GM21360 (cell line): ENCODE results near the gene PFKFB1.
"Not testable (repeated sequence)": the region's sequence is repeated elsewhere in the genome, so short reads cannot be mapped to it uniquely, and the experiment has no call there.

Experiments
- ATAC-seq: cut with Tn5 transposase; IDR thresholded peaks from one replicate; pipeline ENCODE4 v1.9.1; 2021; ENCODE audit warnings: mild to moderate bottlenecking, moderate library complexity; ENCODE audit not compliant: unreplicated experiment

PFKFB1 gene

GRCh38 chrX:54994668-54995351, 822 bp upstream of the PFKFB1 start:
- ATAC-seq = no peak

- no peak for ATAC-seq
Measured at GRCh38 chrX:54992911-54993622, 921 bp downstream of the PFKFB1 start.

- no peak for ATAC-seq
Measured at GRCh38 chrX:54991706-54992105, 2.3 kb downstream of the PFKFB1 start.

- not testable (repeated sequence) for ATAC-seq
Measured at GRCh38 chrX:54983306-54983705, 10.7 kb downstream of the PFKFB1 start.

GRCh38 chrX:54980334-54980733, 13.7 kb downstream of the PFKFB1 start:
- ATAC-seq = no peak

GRCh38 chrX:54979432-54979831, 14.6 kb downstream of the PFKFB1 start:
- no peak for ATAC-seq

GRCh38 chrX:54978448-54978847, 15.5 kb downstream of the PFKFB1 start:
- no peak for ATAC-seq

- no peak for ATAC-seq
Measured at GRCh38 chrX:54977387-54977786, 16.6 kb downstream of the PFKFB1 start.

- ATAC-seq = no peak
Measured at GRCh38 chrX:54964766-54965497, 29.1 kb downstream of the PFKFB1 start.

- ATAC-seq = no peak
Measured at GRCh38 chrX:54961750-54962149, 32.2 kb downstream of the PFKFB1 start.

GRCh38 chrX:54950730-54951375, 43.1 kb downstream of the PFKFB1 start:
- no peak for ATAC-seq

- no peak for ATAC-seq
Measured at GRCh38 chrX:54945224-54945623, 48.8 kb downstream of the PFKFB1 start.

GRCh38 chrX:54944816-54945215, 49.2 kb downstream of the PFKFB1 start:
- no peak for ATAC-seq

- ATAC-seq = no peak
Measured at GRCh38 chrX:54937416-54937815, 56.6 kb downstream of the PFKFB1 start.

- no peak for ATAC-seq
Measured at GRCh38 chrX:54935306-54935705, 58.7 kb downstream of the PFKFB1 start.

- no peak for ATAC-seq
Measured at GRCh38 chrX:54934890-54935289, 59.1 kb downstream of the PFKFB1 start.

- no peak for ATAC-seq
Measured at GRCh38 chrX:54934058-54934457, 59.9 kb downstream of the PFKFB1 start.

- ATAC-seq = no peak
Measured at GRCh38 chrX:54933150-54933826, 60.7 kb downstream of the PFKFB1 start.

GRCh38 chrX:54931107-54931506, 62.9 kb downstream of the PFKFB1 start:
- ATAC-seq = no peak

GRCh38 chrX:54930291-54931049, 63.5 kb downstream of the PFKFB1 start:
- no peak for ATAC-seq
